GM13976 (cell line): ENCODE data around the gene LRRC2.

Experiments
- DNase-seq: peaks from one replicate; pipeline ENCODE4 v3.0.0; 2012; ENCODE audit warnings: low spot score
- in situ Hi-C: fragments of 300-500 bp; cut with MboI; formaldehyde crosslinking; loops from one replicate; pipeline ENCODE4 v1.12.0; 2022; ENCODE audit warnings: low sequenced_read_pairs, mixed read lengths, inconsistent platforms; ENCODE audit not compliant: unreplicated experiment
- TF ChIP-seq, protein P1 (sequence below): IDR thresholded peaks from 2 replicates; pipeline ENCODE4 v1.5.1; 2012; ENCODE audit warnings: borderline replicate concordance, mild to moderate bottlenecking; ENCODE audit not compliant: insufficient read depth; ENCODE audit errors: extremely low read depth, missing control alignments, control extremely low read depth

LRRC2 gene

DNA sequence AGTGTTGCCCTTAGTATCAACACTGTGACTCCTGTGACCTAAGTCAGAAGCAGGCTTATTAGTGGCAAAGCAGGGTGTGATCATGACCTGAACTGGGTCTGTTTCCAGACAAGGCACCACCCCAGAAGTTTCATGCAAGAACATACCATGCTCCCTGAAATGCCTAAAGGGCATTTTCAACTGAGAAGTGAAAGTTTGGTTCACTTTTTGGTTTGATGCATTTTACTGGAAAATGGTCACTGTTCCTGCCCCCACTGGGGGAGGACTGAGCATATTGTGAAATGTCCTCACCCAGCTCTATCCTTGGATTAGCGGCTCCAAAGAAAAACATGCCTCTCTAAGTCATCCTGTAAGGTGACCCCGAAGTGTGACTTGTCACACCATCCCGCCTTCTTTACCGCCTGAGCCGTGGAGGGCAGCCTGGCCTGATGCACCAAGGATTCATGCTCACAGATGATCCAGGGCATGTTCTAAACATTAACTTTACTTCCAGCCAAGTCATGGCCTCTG, 43.2 kb upstream of the LRRC2 start:
- TF ChIP-seq, protein P1, sequence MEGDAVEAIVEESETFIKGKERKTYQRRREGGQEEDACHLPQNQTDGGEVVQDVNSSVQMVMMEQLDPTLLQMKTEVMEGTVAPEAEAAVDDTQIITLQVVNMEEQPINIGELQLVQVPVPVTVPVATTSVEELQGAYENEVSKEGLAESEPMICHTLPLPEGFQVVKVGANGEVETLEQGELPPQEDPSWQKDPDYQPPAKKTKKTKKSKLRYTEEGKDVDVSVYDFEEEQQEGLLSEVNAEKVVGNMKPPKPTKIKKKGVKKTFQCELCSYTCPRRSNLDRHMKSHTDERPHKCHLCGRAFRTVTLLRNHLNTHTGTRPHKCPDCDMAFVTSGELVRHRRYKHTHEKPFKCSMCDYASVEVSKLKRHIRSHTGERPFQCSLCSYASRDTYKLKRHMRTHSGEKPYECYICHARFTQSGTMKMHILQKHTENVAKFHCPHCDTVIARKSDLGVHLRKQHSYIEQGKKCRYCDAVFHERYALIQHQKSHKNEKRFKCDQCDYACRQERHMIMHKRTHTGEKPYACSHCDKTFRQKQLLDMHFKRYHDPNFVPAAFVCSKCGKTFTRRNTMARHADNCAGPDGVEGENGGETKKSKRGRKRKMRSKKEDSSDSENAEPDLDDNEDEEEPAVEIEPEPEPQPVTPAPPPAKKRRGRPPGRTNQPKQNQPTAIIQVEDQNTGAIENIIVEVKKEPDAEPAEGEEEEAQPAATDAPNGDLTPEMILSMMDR: no peak
- no peak for DNase-seq
- in situ Hi-C loops: no loop called here

- TF ChIP-seq, protein P1: no peak
- in situ Hi-C loops: no loop called here
- DNase-seq: no peak
Measured at GRCh38 chr3:46607603-46608028, 41.5 kb upstream of the LRRC2 start.

DNA sequence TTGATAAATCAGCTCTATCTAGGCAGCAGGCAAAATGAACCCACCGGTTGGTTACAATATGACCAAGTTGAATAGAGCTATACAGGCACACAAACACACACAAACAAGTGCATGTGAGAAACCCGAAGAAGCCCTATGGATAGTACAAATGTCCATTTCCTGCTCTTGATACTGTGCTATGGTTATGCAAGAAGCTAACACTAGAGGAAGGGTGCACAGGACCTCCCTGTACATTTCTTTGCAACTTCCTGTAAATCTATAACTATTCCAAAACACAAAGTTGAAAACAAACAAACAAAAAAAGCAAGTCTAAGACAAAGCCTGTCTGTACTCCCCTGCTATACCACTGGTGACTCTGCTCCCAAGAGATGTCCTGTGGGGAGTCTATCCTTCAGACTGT, 38.0 kb upstream of the LRRC2 start:
- TF ChIP-seq, protein P1: no peak
- in situ Hi-C loops: no loop called here
- no peak for DNase-seq

DNA sequence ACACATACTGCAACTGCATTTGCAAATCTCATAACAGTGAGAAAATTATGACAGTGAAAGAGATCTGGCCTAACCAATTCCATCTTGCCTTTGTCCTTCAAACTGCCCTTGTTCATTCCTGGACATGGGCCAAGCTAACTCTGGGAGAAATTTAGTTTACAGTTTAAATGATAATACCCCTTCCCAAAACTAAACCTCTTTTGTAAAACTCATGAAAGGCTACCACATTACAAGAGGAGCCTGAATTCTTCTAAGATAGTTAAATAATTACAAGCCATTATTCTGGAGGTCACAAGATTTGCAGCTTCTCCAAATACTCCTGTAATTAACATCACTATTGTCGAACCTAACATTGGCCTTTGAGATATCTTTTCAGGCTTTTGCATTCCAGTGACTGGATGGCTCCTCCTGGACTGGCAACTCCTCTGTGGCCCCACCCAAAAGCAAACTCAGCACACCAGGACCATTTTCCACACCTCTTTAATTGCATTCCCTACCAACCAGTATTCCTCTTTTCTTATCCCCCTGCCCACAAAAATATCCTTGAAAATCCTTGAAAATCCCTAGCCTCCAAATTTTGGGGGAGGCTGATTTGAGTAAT, 37.4 kb upstream of the LRRC2 start:
- TF ChIP-seq, protein P1: no peak
- DNase-seq: no peak
- in situ Hi-C loops: no loop called here

- no peak for DNase-seq
- TF ChIP-seq, protein P1: no peak
- in situ Hi-C loops: no loop called here
Measured at GRCh38 chr3:46599590-46599989, 33.5 kb upstream of the LRRC2 start.

DNA sequence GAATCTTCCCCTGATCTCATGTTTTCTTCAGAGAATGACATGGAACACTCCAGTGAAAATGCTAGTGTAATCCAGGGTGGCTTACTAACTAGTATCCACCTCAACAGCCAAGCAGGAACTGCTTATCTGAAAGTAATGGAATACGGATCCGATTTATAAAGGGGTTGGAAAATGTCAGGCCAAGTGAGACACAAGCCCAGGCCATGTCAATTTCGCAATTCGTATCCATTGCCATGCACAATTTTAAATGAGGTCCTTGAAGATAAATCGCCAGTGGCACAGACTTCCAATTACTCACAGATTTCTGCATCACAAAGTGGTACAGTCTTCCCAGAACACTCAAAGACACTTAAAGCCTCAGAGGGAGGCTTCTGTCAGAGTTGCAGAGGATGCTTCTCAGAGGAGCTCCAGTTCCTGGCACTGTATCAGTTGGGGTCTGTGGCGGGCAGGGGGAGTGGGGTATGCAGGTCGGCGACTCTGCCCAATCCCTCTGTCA, 29.8 kb upstream of the LRRC2 start:
- in situ Hi-C loops: no loop called here
- TF ChIP-seq, protein P1: no peak
- DNase-seq: no peak
